ENCODE measurements around the gene STK32B. TPM values are rescaled to one million over a fixed set of nuclear protein-coding genes. Genes with fewer than 3 reads are reported as not detected.

Gene STK32B
- total and polyA plus RNA-seq, 12 donors, result 0.16 to 6.8 (median 0.52) TPM

- intact Hi-C loops (cut with DNase I), result no loop called here
- WGBS, 4 donors, result 45 to 56% (median 51%) methylated on average over 14 of the region's 14 CpGs
- TF ChIP-seq CTCF (IDR thresholded peaks at IDR 0.05), result no peak
- no peak for TF ChIP-seq POLR2A (IDR thresholded peaks at IDR 0.05)
- no peaks in the 10 kb centered on the region for H3K4me1 ChIP-seq (replicated peaks in 1 of 2)
- no peak for DNase-seq
- H3K9me3 ChIP-seq (replicated peaks in 1 of 3), result no peaks in the 10 kb centered on the region
- no peak overlapping the region for H3K4me3 ChIP-seq
- H3K36me3 ChIP-seq (replicated peaks in 1 of 2), result no peaks in the 10 kb centered on the region
- H3K27me3 ChIP-seq, result no peaks in the 10 kb centered on the region
- H3K27ac ChIP-seq, result no peak overlapping the region
These were observed 161.2 kb downstream of the STK32B start for GRCh38 chr4:5212255-5213013.

- Histone ChIP-seq H3K4me1 (replicated peaks in 1 of 2) (no peaks in the 10 kb centered on the region), H3K27ac (no peak overlapping the region), H3K4me3 (no peak overlapping the region), H3K36me3 (replicated peaks in 1 of 2) (no peaks in the 10 kb centered on the region), H3K9me3 (replicated peaks in 1 of 3) (no peaks in the 10 kb centered on the region), H3K27me3 (no peaks in the 10 kb centered on the region)
- no peak for DNase-seq
- TF ChIP-seq CTCF (IDR thresholded peaks at IDR 0.05), result no peak
- no peak for TF ChIP-seq POLR2A (IDR thresholded peaks at IDR 0.05)
- intact Hi-C loops (cut with DNase I), result no loop called here
- 63 to 70% (median 63%) methylated on average over 4 of the region's 4 CpGs for WGBS, 4 donors
These were observed 161.9 kb downstream of the STK32B start for GRCh38 chr4:5213087-5213595.

- TF ChIP-seq CTCF (IDR thresholded peaks at IDR 0.05) (no peak), POLR2A (IDR thresholded peaks at IDR 0.05) (no peak)
- no peak for DNase-seq
- intact Hi-C loops (cut with DNase I), result no loop called here
- no peaks in the 10 kb centered on the region for H3K9me3 ChIP-seq (replicated peaks in 1 of 3)
- no peak overlapping the region for H3K27ac ChIP-seq
- no peaks in the 10 kb centered on the region for H3K36me3 ChIP-seq (replicated peaks in 1 of 2)
- H3K4me3 ChIP-seq, result no peak overlapping the region
- no peaks in the 10 kb centered on the region for H3K27me3 ChIP-seq
- WGBS, 4 donors, result 61 to 71% (median 67%) methylated on average over 2 of the region's 2 CpGs
- no peaks in the 10 kb centered on the region for H3K4me1 ChIP-seq (replicated peaks in 1 of 2)
These were observed 164.0 kb downstream of the STK32B start for GRCh38 chr4:5215321-5215720.

- TF ChIP-seq CTCF (IDR thresholded peaks at IDR 0.05) (no peak), POLR2A (IDR thresholded peaks at IDR 0.05) (no peak)
- no peaks in the 10 kb centered on the region for H3K27me3 ChIP-seq
- no peak overlapping the region for H3K4me3 ChIP-seq
- no peaks in the 10 kb centered on the region for H3K9me3 ChIP-seq (replicated peaks in 1 of 3)
- 57 to 84% (median 73%) methylated on average over 1 of the region's 1 CpG for WGBS, 4 donors
- H3K27ac ChIP-seq, result no peak overlapping the region
- no peaks in the 10 kb centered on the region for H3K36me3 ChIP-seq (replicated peaks in 1 of 2)
- DNase-seq, result no peak
- intact Hi-C loops (cut with DNase I), result no loop called here
- no peaks in the 10 kb centered on the region for H3K4me1 ChIP-seq (replicated peaks in 1 of 2)
These were observed 166.1 kb downstream of the STK32B start for GRCh38 chr4:5217421-5217820.
